ENCODE measurements around the gene AHCYL1. TPM values are rescaled to one million over a fixed set of nuclear protein-coding genes. Genes with fewer than 3 reads are reported as not detected.

AHCYL1 gene
- total RNA-seq, 1 donor from 2014 or later = 31.6 TPM

GRCh38 chr1:109969146-109969829 is 15.3 kb upstream of the AHCYL1 start:
- H3K4me3 ChIP-seq (ENCODE audit: low read depth, low read length) = no peak overlapping the region
- FAIRE-seq = peak; percentile 82
- no peak for TF ChIP-seq CTCF (IDR thresholded peaks at IDR 0.05; ENCODE audit: insufficient read depth, low read length, severe bottlenecking)
- DNase-seq (ENCODE audit: low read depth) = peak; percentile 81
- H3K36me3 ChIP-seq (ENCODE audit: control insufficient read depth, insufficient read depth, low read length) = no peaks in the 10 kb centered on the region
- no peaks in the 10 kb centered on the region for H3K27me3 ChIP-seq (ENCODE audit: control insufficient read depth, insufficient read depth, low read length)

GRCh38 chr1:109969907-109970306 is 14.7 kb upstream of the AHCYL1 start:
- Histone ChIP-seq H3K4me3 (ENCODE audit: low read depth, low read length) (no peak overlapping the region), H3K27me3 (ENCODE audit: control insufficient read depth, insufficient read depth, low read length) (no peaks in the 10 kb centered on the region), H3K36me3 (ENCODE audit: control insufficient read depth, insufficient read depth, low read length) (no peaks in the 10 kb centered on the region)
- FAIRE-seq (no peak), DNase-seq (ENCODE audit: low read depth) (no peak)
- TF ChIP-seq CTCF (IDR thresholded peaks at IDR 0.05; ENCODE audit: insufficient read depth, low read length, severe bottlenecking) = no peak

DNA sequence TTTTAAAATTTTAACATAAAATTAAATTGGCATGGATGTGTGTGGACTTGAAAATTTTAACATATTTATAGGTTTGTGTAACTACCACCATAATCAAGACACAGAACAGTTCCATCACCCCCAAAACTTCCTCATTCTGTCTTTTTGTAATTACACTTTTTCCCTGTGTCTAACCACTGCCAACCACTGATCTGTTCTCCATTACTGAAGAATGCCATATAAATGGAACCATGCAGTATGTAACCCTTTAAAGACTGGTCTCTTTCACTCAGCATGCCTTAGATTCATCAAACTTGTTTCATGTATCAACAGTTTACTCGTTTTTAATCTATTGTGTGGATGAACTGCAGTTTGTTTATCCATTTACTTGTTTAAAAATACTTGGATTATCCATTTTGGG is 13.0 kb upstream of the AHCYL1 start:
- Histone ChIP-seq H3K36me3 (ENCODE audit: control insufficient read depth, insufficient read depth, low read length) (no peaks in the 10 kb centered on the region), H3K27me3 (ENCODE audit: control insufficient read depth, insufficient read depth, low read length) (no peaks in the 10 kb centered on the region), H3K4me3 (ENCODE audit: low read depth, low read length) (no peak overlapping the region)
- FAIRE-seq = no peak
- no peak for DNase-seq (ENCODE audit: low read depth)
- TF ChIP-seq CTCF (IDR thresholded peaks at IDR 0.05; ENCODE audit: insufficient read depth, low read length, severe bottlenecking) = no peak

DNA sequence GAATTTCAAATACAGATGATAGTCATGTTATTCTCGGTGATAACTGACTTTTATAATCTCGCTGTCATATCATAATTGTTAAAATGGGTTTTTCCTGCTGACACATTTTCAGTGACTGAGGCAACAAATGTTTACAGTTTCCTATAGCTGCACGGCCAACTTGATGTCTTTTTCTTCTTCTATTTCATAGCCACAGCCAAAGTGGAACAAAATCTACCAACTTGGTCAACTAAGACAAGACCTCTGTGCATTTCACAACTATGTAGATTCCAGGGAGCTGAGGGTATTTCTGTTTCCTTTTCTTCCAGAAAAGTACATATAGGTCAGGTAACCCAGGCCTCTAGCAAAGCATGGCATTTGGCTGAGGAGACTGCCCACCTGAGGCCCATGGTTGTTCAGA is 10.4 kb upstream of the AHCYL1 start:
- DNase-seq (ENCODE audit: low read depth) (no peak), FAIRE-seq (no peak)
- no peak overlapping the region for H3K4me3 ChIP-seq (ENCODE audit: low read depth, low read length)
- no peaks in the 10 kb centered on the region for H3K27me3 ChIP-seq (ENCODE audit: control insufficient read depth, insufficient read depth, low read length)
- no peaks in the 10 kb centered on the region for H3K36me3 ChIP-seq (ENCODE audit: control insufficient read depth, insufficient read depth, low read length)
- no peak for TF ChIP-seq CTCF (IDR thresholded peaks at IDR 0.05; ENCODE audit: insufficient read depth, low read length, severe bottlenecking)

- TF ChIP-seq CTCF (IDR thresholded peaks at IDR 0.05; ENCODE audit: insufficient read depth, low read length, severe bottlenecking) = no peak
- FAIRE-seq (no peak), DNase-seq (ENCODE audit: low read depth) (peak; percentile 87)
Observed at GRCh38 chr1:109975718-109976117, 8.8 kb upstream of the AHCYL1 start.

DNA sequence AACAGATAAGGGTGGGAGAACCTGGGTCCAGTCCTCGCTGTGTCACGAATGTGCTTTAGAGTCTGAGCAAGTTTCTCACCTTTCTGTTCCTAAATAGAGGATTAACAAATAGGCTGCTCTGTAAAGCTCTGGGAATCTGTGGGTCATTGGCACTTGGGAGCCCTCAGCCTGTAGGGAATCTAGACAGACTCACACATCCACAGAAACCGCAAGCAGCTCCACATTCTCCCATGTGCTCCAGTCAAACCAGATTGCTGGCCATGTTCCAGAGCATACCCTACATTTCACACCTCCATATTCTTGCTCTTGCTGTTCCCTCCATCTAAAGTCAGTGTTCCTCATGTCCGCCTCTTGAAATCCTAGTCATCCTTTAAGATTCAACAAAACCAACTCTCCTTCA is 7.8 kb upstream of the AHCYL1 start:
- FAIRE-seq (no peak), DNase-seq (ENCODE audit: low read depth) (no peak)
- H3K27me3 ChIP-seq (ENCODE audit: control insufficient read depth, insufficient read depth, low read length) = no peaks in the 10 kb centered on the region
- no peak overlapping the region for H3K4me3 ChIP-seq (ENCODE audit: low read depth, low read length)
- no peaks in the 10 kb centered on the region for H3K36me3 ChIP-seq (ENCODE audit: control insufficient read depth, insufficient read depth, low read length)
- TF ChIP-seq CTCF (IDR thresholded peaks at IDR 0.05; ENCODE audit: insufficient read depth, low read length, severe bottlenecking) = no peak

More at GRCh38 chr1:109975718-109976117, 8.8 kb upstream of the AHCYL1 start:
- Histone ChIP-seq H3K36me3 (ENCODE audit: control insufficient read depth, insufficient read depth, low read length) (no peaks in the 10 kb centered on the region), H3K4me3 (ENCODE audit: low read depth, low read length) (no peak overlapping the region), H3K27me3 (ENCODE audit: control insufficient read depth, insufficient read depth, low read length) (no peaks in the 10 kb centered on the region)

Measured in bronchial epithelial cell (primary cell).